LNCaP clone FGC (cell line): ENCODE data around the gene REM2.

Experiments
- DNase-seq: peaks from one replicate; pipeline ENCODE4 v3.0.0-alpha.2; 2011; ENCODE audit warnings: low read depth
- H3K4me3 ChIP-seq: 2 replicates; pipeline ENCODE4 v1.5.1; 2011; ENCODE audit warnings: mild to moderate bottlenecking, low read depth, low read length, control low read depth
- TF ChIP-seq, protein P1 (sequence below): IDR thresholded peaks from 2 replicates; pipeline ENCODE4 v1.5.1; 2012; ENCODE audit warnings: mild to moderate bottlenecking; ENCODE audit not compliant: control insufficient read depth, insufficient read depth; ENCODE audit errors: extremely low read depth

Gene REM2

DNA sequence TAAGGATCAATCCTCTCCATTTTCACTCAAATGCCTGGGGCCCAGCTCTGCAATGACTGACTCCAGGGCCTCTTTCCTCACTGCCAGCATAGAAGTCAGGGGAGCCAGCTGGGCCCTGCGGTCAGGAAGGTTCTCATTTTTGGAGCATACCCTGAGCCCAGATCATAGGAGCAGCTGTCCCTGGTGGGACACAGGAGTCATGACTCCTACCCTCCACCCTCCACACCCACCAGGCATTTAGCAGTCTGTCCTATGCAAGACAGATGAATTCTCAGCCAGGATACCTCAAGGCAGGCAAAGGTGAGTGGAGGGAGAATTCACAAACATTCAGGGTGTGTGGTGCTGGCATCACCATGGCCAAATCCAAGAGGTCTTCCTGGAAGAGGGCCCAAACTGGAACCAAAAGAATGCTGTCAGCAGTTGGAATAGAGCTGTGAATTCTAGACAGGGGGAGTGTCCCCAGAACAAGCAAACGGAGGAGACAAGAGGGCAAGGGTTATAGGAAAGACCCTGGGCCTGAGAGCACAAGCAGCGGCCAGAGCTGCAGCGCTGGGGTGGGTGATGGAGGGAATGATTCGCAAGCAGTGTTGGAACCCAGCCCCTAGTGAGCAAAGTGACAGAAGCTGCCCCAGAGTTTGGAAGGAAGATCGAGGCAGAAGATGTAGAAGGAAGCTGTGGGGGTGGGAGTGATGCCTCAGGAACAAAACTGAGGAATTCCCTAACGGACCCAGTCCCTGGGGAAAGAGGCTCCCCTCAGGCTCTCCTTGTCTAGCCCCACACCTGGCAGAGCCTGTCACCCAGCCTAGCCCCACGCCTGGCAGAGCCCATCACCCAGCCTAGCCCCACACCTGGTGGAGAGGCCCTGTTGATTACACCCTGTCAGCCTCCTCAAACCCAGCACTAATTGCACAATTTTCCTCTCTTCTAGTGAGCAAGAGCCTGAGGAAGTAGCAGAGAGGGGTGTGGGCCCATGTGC, 4.5 kb upstream of the REM2 start:
- H3K4me3 ChIP-seq: no peak overlapping the region
- TF ChIP-seq, protein P1, sequence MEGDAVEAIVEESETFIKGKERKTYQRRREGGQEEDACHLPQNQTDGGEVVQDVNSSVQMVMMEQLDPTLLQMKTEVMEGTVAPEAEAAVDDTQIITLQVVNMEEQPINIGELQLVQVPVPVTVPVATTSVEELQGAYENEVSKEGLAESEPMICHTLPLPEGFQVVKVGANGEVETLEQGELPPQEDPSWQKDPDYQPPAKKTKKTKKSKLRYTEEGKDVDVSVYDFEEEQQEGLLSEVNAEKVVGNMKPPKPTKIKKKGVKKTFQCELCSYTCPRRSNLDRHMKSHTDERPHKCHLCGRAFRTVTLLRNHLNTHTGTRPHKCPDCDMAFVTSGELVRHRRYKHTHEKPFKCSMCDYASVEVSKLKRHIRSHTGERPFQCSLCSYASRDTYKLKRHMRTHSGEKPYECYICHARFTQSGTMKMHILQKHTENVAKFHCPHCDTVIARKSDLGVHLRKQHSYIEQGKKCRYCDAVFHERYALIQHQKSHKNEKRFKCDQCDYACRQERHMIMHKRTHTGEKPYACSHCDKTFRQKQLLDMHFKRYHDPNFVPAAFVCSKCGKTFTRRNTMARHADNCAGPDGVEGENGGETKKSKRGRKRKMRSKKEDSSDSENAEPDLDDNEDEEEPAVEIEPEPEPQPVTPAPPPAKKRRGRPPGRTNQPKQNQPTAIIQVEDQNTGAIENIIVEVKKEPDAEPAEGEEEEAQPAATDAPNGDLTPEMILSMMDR: no peak
- DNase-seq: no peak

DNA sequence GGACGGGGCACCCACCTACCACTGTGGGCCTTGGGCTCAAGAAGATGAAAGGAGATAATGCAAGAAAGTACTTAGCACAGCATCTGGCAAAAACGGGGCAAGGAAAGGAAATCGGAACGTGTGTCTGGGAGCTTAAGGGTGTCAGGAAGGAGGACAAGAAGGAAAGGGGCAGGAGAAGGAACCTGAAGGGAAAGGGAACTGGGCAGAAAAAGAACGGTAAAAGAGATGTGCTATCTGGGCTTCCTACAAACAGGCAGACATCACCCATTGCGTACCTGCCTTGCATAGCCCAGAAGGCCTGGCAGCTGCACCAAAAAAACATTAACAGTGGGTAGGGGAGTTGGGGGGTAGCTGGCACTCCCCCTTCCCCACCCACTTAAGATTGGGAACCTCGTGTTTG, 958 bp upstream of the REM2 start:
- TF ChIP-seq, protein P1: no peak
- DNase-seq: no peak
- no peak overlapping the region for H3K4me3 ChIP-seq

- DNase-seq: no peak
- TF ChIP-seq, protein P1: no peak
- H3K4me3 ChIP-seq: no peak overlapping the region
Measured at GRCh38 chr14:22882529-22883172, 371 bp upstream of the REM2 start.

- no peak for DNase-seq
- no peak overlapping the region for H3K4me3 ChIP-seq
- TF ChIP-seq, protein P1: no peak
Measured at GRCh38 chr14:22884076-22884737, 1.2 kb downstream of the REM2 start.

- H3K4me3 ChIP-seq: no peak overlapping the region
- no peak for DNase-seq
- TF ChIP-seq, protein P1: no peak
Measured at GRCh38 chr14:22884738-22885523, 1.9 kb downstream of the REM2 start.

GRCh38 chr14:22885975-22886374, 3.0 kb downstream of the REM2 start:
- H3K4me3 ChIP-seq: peak overlapping the region; percentile 79
- no peak for DNase-seq
- TF ChIP-seq, protein P1: no peak
